Choroid plexus epithelial cell (primary cell): ENCODE measurements around the gene NOS2.
"Not testable (repeated sequence)": the region's sequence is repeated elsewhere in the genome, so short reads cannot be mapped to it uniquely, and the experiment has no call there.

ENCODE experiments used
- DNase-seq: peaks from one replicate; pipeline ENCODE4 v3.0.0-alpha.2; 2010; ENCODE audit warnings: low read depth
- H3K4me3 ChIP-seq: 2 replicates; pipeline ENCODE4 v1.5.1; 2011; ENCODE audit warnings: low read depth, mild to moderate bottlenecking, control low read depth, low read length, moderate library complexity
- CTCF ChIP-seq: conservative IDR thresholded peaks from 2 replicates; pipeline ENCODE4 v1.5.1; 2011; ENCODE audit warnings: low read depth, mild to moderate bottlenecking, control low read depth, inconsistent platforms, low read length, moderate library complexity

Gene NOS2

GRCh38 chr17:27747462-27748359 lies 52.6 kb downstream of the NOS2 start:
- peak; percentile 2 for DNase-seq
- H3K4me3 ChIP-seq: no peak overlapping the region
- peak; percentile 59 for TF ChIP-seq CTCF

- no peak for DNase-seq
- H3K4me3 ChIP-seq: no peak overlapping the region
These were observed 53.4 kb downstream of the NOS2 start for GRCh38 chr17:27746881-27747280.

GRCh38 chr17:27746320-27746719 lies 54.0 kb downstream of the NOS2 start:
- H3K4me3 ChIP-seq, DNase-seq: not testable (repeated sequence)

More at GRCh38 chr17:27746881-27747280, 53.4 kb downstream of the NOS2 start:
- no peak for TF ChIP-seq CTCF

- not testable (repeated sequence) for DNase-seq, H3K4me3 ChIP-seq
These were observed 55.0 kb downstream of the NOS2 start for GRCh38 chr17:27745207-27745830.

- no peak overlapping the region for H3K4me3 ChIP-seq
- TF ChIP-seq CTCF: no peak
- no peak for DNase-seq
These were observed 56.9 kb downstream of the NOS2 start for GRCh38 chr17:27743281-27743885.

GRCh38 chr17:27741971-27742575 lies 58.3 kb downstream of the NOS2 start:
- no peak for TF ChIP-seq CTCF
- DNase-seq: no peak
- H3K4me3 ChIP-seq: no peak overlapping the region

- H3K4me3 ChIP-seq: no peak overlapping the region
- peak; percentile 2 for DNase-seq
- no peak for TF ChIP-seq CTCF
These were observed 58.9 kb downstream of the NOS2 start for GRCh38 chr17:27741361-27741861.

- DNase-seq, H3K4me3 ChIP-seq: not testable (repeated sequence)
These were observed 59.8 kb downstream of the NOS2 start for GRCh38 chr17:27740541-27740940.
